Activated naive CD4-positive, alpha-beta T cell treated with anti-CD3 and anti-CD28 coated beads, Interleukin-2, amount 10 ng/mL, durations not matched to agents 7 days and 5 days (primary cell): ENCODE data around the gene COPRS.
"Not testable (repeated sequence)": the region's sequence is repeated elsewhere in the genome, so short reads cannot be mapped to it uniquely, and the experiment has no call there.

Experiments
- CTCF ChIA-PET: fragments of 350-600 bp; sonication (Branson Sonifier 250); formaldehyde crosslinking; loops from one replicate; lab custom pipeline; 2021; ENCODE audit warnings: antibody characterized with exemption; lab: Charles Lee
- DNase-seq: peaks from one replicate; pipeline ENCODE4 v3.0.0-alpha.2; 2020
- H3K27ac Mint-ChIP-seq: one replicate; pipeline ENCODE4 v1.8.0; 2021; ENCODE audit warnings: mild to moderate bottlenecking, moderate library complexity, mixed read lengths
- H3K27me3 Mint-ChIP-seq: one replicate; pipeline ENCODE4 v1.8.0; 2021; ENCODE audit warnings: mild to moderate bottlenecking, mixed read lengths
- H3K36me3 Mint-ChIP-seq: one replicate; pipeline ENCODE4 v1.8.0; 2021; ENCODE audit warnings: mixed read lengths
- H3K4me1 Mint-ChIP-seq: one replicate; pipeline ENCODE4 v1.8.0; 2021; ENCODE audit warnings: mixed read lengths
- H3K4me3 Mint-ChIP-seq: one replicate; pipeline ENCODE4 v1.8.0; 2021; ENCODE audit warnings: mild to moderate bottlenecking, moderate library complexity, mixed read lengths
- H3K9me3 Mint-ChIP-seq: one replicate; pipeline ENCODE4 v1.8.0; 2021; ENCODE audit warnings: mixed read lengths

The COPRS gene

DNA sequence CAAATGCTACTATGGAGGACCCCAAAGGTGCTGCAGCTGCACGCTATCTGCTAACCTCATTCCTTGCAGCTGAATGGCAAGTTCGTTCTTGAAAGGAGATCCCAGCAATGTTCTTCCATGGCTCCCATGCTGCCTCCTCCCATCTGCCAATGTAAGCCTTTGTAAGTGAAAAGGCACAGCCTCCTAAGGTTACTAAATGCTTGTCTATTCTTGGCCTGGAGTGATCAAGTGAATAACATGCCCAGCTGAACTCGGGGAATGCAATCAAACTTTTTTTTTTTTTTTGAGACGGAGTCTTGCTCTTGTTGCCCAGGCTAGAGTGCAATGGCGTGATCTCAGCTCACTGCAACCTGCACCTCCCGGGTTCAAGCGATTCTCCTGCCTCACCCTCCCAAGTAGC, 49.2 kb downstream of the COPRS start:
- H3K27ac Mint-ChIP-seq, H3K4me3 Mint-ChIP-seq, H3K9me3 Mint-ChIP-seq, H3K4me1 Mint-ChIP-seq, H3K36me3 Mint-ChIP-seq, DNase-seq, CTCF ChIA-PET: not testable (repeated sequence)
- peaks cover 11% of the 10 kb centered on the region for H3K27me3 Mint-ChIP-seq

DNA sequence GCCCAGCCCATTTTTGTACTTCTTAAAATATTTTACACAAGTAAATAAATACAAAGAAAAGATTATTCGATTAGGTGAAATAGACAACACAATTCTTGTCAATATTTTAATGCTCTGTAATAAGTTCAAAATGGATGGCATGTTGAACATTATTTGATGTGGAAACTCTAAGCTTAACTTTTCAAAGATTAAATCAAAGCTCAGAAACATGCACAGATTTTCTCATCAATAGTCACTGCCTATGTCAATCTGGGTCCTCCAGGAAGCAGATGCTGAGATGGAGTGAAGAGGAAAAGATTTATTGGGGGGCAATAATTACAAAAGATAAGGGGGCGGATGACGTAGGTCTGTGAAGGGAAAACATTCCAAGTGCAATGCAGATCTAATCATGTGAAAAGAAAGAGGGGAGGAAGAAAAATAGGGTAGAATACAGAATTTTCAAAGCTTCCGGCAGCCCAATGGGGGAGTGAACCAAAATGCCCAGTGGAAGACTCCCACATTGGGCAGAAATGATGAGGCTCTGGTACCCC, 50.5 kb downstream of the COPRS start:
- no peak overlapping the region for H3K4me3 Mint-ChIP-seq

DNA sequence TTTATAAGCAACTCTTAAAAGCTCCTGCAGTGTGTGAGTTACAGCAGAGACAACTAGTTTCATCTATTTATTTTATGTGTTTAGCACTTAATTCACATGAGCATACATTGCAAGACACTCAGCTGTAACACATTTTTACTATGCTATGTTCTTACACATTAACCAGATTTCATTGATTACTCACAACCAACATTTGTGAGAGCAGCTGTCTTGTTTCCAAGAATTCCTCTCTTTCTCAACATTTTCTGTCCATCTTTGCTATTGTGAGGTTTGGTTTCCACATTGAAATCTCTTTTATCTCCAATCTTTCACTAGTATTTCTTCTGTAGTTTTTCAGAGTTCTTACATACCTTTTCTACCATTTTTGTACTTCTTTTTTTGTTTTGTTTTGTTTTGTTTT, 51.2 kb downstream of the COPRS start:
- Mint-ChIP-seq H3K4me1 (no peaks in the 10 kb centered on the region), H3K27ac (no peak overlapping the region), H3K36me3 (no peaks in the 10 kb centered on the region), H3K9me3 (no peaks in the 10 kb centered on the region), H3K27me3 (peaks cover 8% of the 10 kb centered on the region), H3K4me3 (no peak overlapping the region)
- DNase-seq: no peak
- CTCF ChIA-PET: no interaction called here

More for the DNA sequence above, 50.5 kb downstream of the COPRS start:
- no peaks in the 10 kb centered on the region for H3K9me3 Mint-ChIP-seq
- peaks cover 10% of the 10 kb centered on the region for H3K27me3 Mint-ChIP-seq
- CTCF ChIA-PET: interaction anchor here (0.6 kb wide), 1 partner anchor 107 kb away, joined by 5 read pairs; no protein-coding TSS in a partner anchor
- H3K4me1 Mint-ChIP-seq: no peaks in the 10 kb centered on the region
- no peak for DNase-seq
- no peak overlapping the region for H3K27ac Mint-ChIP-seq
- H3K36me3 Mint-ChIP-seq: no peaks in the 10 kb centered on the region

DNA sequence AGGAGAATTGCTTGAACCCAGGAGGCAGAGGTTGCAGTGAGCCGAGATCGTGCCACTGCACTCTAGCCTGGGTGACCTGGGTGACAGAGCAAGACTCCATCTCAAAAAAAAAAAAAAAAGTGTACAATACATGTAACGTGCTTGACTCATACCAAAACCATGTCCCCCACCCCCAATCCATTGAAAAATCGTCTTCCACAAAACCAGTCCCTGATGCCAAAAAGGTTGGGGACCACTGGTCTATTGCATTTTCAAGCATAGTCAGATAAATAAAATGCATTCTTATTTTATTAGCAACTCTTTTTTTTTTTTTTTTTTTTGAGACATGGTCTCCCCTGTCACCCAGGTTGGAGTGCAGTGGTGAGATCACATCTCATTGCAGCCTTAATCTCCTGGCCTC, 52.1 kb downstream of the COPRS start:
- H3K27ac Mint-ChIP-seq: no peak overlapping the region
- H3K36me3 Mint-ChIP-seq: no peaks in the 10 kb centered on the region
- CTCF ChIA-PET: no interaction called here
- no peak overlapping the region for H3K4me3 Mint-ChIP-seq
- no peak for DNase-seq
- peaks cover 8% of the 10 kb centered on the region for H3K27me3 Mint-ChIP-seq
- H3K4me1 Mint-ChIP-seq: no peaks in the 10 kb centered on the region
- H3K9me3 Mint-ChIP-seq: no peaks in the 10 kb centered on the region

DNA sequence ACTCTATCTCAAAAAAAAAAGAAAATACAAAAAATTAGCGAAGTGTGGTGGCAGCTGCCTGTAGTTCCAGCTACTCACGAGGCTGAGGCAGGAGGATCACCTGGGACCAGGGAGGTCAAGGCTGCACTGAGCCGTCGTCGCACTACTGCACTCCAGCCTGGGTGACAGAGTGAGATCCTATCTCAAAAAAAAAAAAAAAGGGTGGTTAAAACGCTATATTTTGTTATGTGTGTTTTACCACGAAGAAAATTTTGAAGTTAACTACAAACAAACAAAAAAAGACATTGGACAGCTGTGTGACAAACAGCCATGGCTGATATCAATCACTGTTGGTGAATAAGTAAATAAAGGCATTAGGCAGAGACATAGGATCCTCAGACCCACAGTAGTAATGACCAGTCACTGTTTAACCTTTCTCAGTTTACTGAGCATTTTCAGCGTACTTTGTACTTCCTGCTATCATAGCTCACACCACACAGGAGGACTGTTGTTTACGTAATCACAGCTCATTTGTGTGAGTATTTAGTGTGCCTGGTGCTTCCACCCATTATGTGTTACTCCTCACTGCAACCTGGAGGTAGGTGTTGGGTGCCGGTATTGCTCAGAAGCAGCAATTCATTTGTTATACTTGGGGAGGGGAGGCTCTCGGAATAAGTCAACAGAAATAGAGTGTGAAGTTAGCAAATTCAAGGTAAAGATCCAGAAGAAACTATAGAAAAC, 55.4 kb downstream of the COPRS start:
- Mint-ChIP-seq H3K4me3 (no peak overlapping the region), H3K4me1 (no peaks in the 10 kb centered on the region), H3K36me3 (no peaks in the 10 kb centered on the region), H3K27ac (no peak overlapping the region), H3K27me3 (peaks cover 8% of the 10 kb centered on the region), H3K9me3 (no peaks in the 10 kb centered on the region)
- DNase-seq: no peak
- CTCF ChIA-PET: interaction anchor here (0.6 kb wide), 1 partner anchor 193 kb away, joined by 3 read pairs; no protein-coding TSS in a partner anchor

DNA sequence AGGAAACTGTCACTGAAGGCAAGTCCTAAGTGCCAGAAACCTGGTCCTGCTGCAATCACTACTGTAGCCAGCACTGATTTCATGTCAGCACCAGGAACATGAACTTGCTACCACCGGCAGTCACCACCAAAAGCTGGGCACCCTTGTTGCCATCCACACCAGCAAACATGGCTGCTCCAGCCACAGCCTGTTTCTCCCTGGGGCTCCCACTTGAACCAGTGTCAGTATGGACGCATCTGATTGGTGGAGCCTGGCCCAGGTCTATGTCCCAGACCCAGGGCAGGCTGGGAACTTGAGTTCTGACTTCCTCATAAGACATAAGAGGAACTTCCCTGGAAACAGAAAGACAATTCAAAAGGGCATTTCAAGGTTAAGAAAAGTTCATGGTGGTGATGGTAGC, 56.5 kb downstream of the COPRS start:
- no peak for DNase-seq
- Mint-ChIP-seq H3K4me3 (no peak overlapping the region), H3K9me3 (no peaks in the 10 kb centered on the region), H3K36me3 (no peaks in the 10 kb centered on the region), H3K4me1 (no peaks in the 10 kb centered on the region), H3K27me3 (peaks cover 11% of the 10 kb centered on the region), H3K27ac (no peak overlapping the region)
- CTCF ChIA-PET: no interaction called here
